Measurements from ENCODE around the gene MX2. TPM values are rescaled to one million over a fixed set of nuclear protein-coding genes. Genes with fewer than 3 reads are reported as not detected.

Gene MX2
- total and polyA plus RNA-seq, 2 donors (not counting 3 experiments of a cell fraction or from before 2014, with no cell fraction given): 0.01 TPM; not detected in 1

- TF ChIP-seq MYC (IDR thresholded peaks at IDR 0.05; ENCODE audit: low read depth, low read length) (no peak), MAX (IDR thresholded peaks at IDR 0.05; ENCODE audit: insufficient read depth, insufficient read length) (no peak), JUN (IDR thresholded peaks at IDR 0.05; ENCODE audit: borderline replicate concordance, insufficient read depth, insufficient read length, low read depth) (no peak), POLR2AphosphoS5 (IDR thresholded peaks at IDR 0.05; ENCODE audit: insufficient read depth, low read depth, low read length) (no peak), EZH2 (IDR thresholded peaks at IDR 0.05; ENCODE audit: borderline replicate concordance, low read depth, low read length, severe bottlenecking) (no peak)
- H3K4me3 ChIP-seq (replicated peaks in 1 of 3; ENCODE audit: insufficient read depth in 1 of 3, low read depth in 1 of 3, low read length in 3 of 3): no peak overlapping the region
- H2AFZ ChIP-seq (ENCODE audit: low read depth, low read length): no peak overlapping the region
- ChIA-PET POLR2A (no interaction called here), CTCF (no interaction called here)
- no peaks in the 10 kb centered on the region for H3K9me1 ChIP-seq (replicated peaks; ENCODE audit: control insufficient read depth, extremely low read depth, insufficient read depth, low read length)
- no peak for DNase-seq (ENCODE audit: low read depth, low spot score)
- H3K4me1 ChIP-seq (ENCODE audit: control insufficient read depth, extremely low read depth, insufficient read depth, low read length): no peaks in the 10 kb centered on the region
- H3K9me3 ChIP-seq (replicated peaks; ENCODE audit: control insufficient read depth, insufficient read depth, low read length): no peaks in the 10 kb centered on the region
- H3K27ac ChIP-seq (ENCODE audit: insufficient read depth, low read depth, low read length): no peak overlapping the region
- no peaks in the 10 kb centered on the region for H3K79me2 ChIP-seq (ENCODE audit: control insufficient read depth, insufficient read depth, low read length)
- no TSS peak for BruUV-seq (replicated peaks)
- H4K20me1 ChIP-seq (replicated peaks; ENCODE audit: control insufficient read depth, extremely low read depth, insufficient read depth, low read length): no peaks in the 10 kb centered on the region
- intact Hi-C loops (cut with micrococcal nuclease) (no loop called here), dilution Hi-C loops (cut with MboI; ENCODE audit: extremely low pct_ligation_motif_present, low sequenced_read_pairs) (no loop called here)
- no peaks in the 10 kb centered on the region for H3K36me3 ChIP-seq (ENCODE audit: control insufficient read depth in 2 of 2, extremely low read depth in 1 of 2, insufficient read depth in 2 of 2, low read length in 2 of 2)
- H3K9ac ChIP-seq (replicated peaks; ENCODE audit: extremely low read depth, insufficient read depth, low read length): no peak overlapping the region
- no peaks in the 10 kb centered on the region for H3K27me3 ChIP-seq (ENCODE audit: control insufficient read depth in 2 of 2, insufficient read depth in 2 of 2, low read length in 2 of 2)
- no peak for FAIRE-seq
- H3K4me2 ChIP-seq (ENCODE audit: insufficient read depth, low read length): no peak overlapping the region
Observed at GRCh38 chr21:41364308-41364707, 2.5 kb downstream of the MX2 start.

GRCh38 chr21:41365377-41366107 is 3.7 kb downstream of the MX2 start:
- H3K9me1 ChIP-seq (replicated peaks; ENCODE audit: control insufficient read depth, extremely low read depth, insufficient read depth, low read length): no peaks in the 10 kb centered on the region
- intact Hi-C loops (cut with micrococcal nuclease): no loop called here
- no peak overlapping the region for H3K9ac ChIP-seq (replicated peaks; ENCODE audit: extremely low read depth, insufficient read depth, low read length)
- FAIRE-seq (no peak), DNase-seq (ENCODE audit: low read depth, low spot score) (no peak)
- no peak overlapping the region for H3K4me2 ChIP-seq (ENCODE audit: insufficient read depth, low read length)
- H3K79me2 ChIP-seq (ENCODE audit: control insufficient read depth, insufficient read depth, low read length): no peaks in the 10 kb centered on the region
- H3K4me3 ChIP-seq (replicated peaks in 1 of 3; ENCODE audit: insufficient read depth in 1 of 3, low read depth in 1 of 3, low read length in 3 of 3): no peak overlapping the region
- TF ChIP-seq POLR2A (IDR thresholded peaks at IDR 0.05; ENCODE audit: low read depth, low read length): no peak
- TF ChIP-seq FOS (IDR thresholded peaks at IDR 0.05; ENCODE audit: borderline replicate concordance, insufficient read depth, low read length): no peak
- no peak for TF ChIP-seq GATA2 (IDR thresholded peaks at IDR 0.05; ENCODE audit: insufficient read depth, insufficient read length, low read depth, low read length)
- no peak for TF ChIP-seq MYC (IDR thresholded peaks at IDR 0.05; ENCODE audit: low read depth, low read length)
- TF ChIP-seq POLR2AphosphoS5 (IDR thresholded peaks at IDR 0.05; ENCODE audit: insufficient read depth, low read depth, low read length): no peak
- no peak for TF ChIP-seq CTCF (IDR thresholded peaks at IDR 0.05; ENCODE audit: extremely low read depth in 1 of 2, insufficient read depth in 1 of 2, low read depth in 1 of 2, low read length in 2 of 2)
- TF ChIP-seq MAX (IDR thresholded peaks at IDR 0.05; ENCODE audit: insufficient read depth, insufficient read length): no peak
- H3K4me1 ChIP-seq (ENCODE audit: control insufficient read depth, extremely low read depth, insufficient read depth, low read length): no peaks in the 10 kb centered on the region
- H4K20me1 ChIP-seq (replicated peaks; ENCODE audit: control insufficient read depth, extremely low read depth, insufficient read depth, low read length): no peaks in the 10 kb centered on the region
- H2AFZ ChIP-seq (ENCODE audit: low read depth, low read length): no peak overlapping the region
- no peak overlapping the region for H3K27ac ChIP-seq (ENCODE audit: insufficient read depth, low read depth, low read length)
- dilution Hi-C loops (cut with MboI; ENCODE audit: extremely low pct_ligation_motif_present, low sequenced_read_pairs): no loop called here
- BruUV-seq (replicated peaks): no TSS peak
- ChIA-PET POLR2A (no interaction called here), CTCF (no interaction called here)
- no peaks in the 10 kb centered on the region for H3K27me3 ChIP-seq (ENCODE audit: control insufficient read depth in 2 of 2, insufficient read depth in 2 of 2, low read length in 2 of 2)
- H3K9me3 ChIP-seq (replicated peaks; ENCODE audit: control insufficient read depth, insufficient read depth, low read length): no peaks in the 10 kb centered on the region
- H3K36me3 ChIP-seq (ENCODE audit: control insufficient read depth in 2 of 2, extremely low read depth in 1 of 2, insufficient read depth in 2 of 2, low read length in 2 of 2): no peaks in the 10 kb centered on the region

Measured in endothelial cell of umbilical vein (primary cell).